HepG2 (cell line): ENCODE measurements around the gene SKI. TPM values are rescaled to one million over a fixed set of nuclear protein-coding genes. Genes with fewer than 3 reads are reported as not detected.

ENCODE experiments used
- BRF2 ChIP-seq: sonication (generic); formaldehyde crosslinking; IDR thresholded peaks from 2 replicates; pipeline ENCODE4 v1.8.1; 2022; ENCODE audit warnings: mild to moderate bottlenecking, missing genetic modification reagents
- CTCF ChIP-seq: sonication (generic); formaldehyde crosslinking; IDR thresholded peaks from 2 replicates; pipeline ENCODE4 v1.5.0; 2020; ENCODE audit warnings: mild to moderate bottlenecking, missing genetic modification reagents, moderate library complexity
- EZH2 ChIP-seq: conservative IDR thresholded peaks from 2 replicates; pipeline ENCODE4 v1.6.1; 2012; ENCODE audit warnings: mild to moderate bottlenecking, low read depth, low read length, moderate library complexity
- MNT ChIP-seq: fragments of 450-650 bp; IDR thresholded peaks from 2 replicates; pipeline ENCODE4 v1.6.1; 2016
- MTA1 ChIP-seq: sonication (generic); formaldehyde crosslinking; IDR thresholded peaks from 2 replicates; pipeline ENCODE4 v1.4.0; 2020; ENCODE audit warnings: missing genetic modification reagents, mild to moderate bottlenecking, borderline replicate concordance
- MTF2 ChIP-seq: sonication (generic); formaldehyde crosslinking; IDR thresholded peaks from 2 replicates; pipeline ENCODE4 v1.5.0; 2020; ENCODE audit warnings: missing genetic modification reagents, borderline replicate concordance
- RBAK ChIP-seq: sonication (generic); formaldehyde crosslinking; IDR thresholded peaks from 2 replicates; pipeline ENCODE4 v1.5.1; 2020; ENCODE audit warnings: mild to moderate bottlenecking, missing genetic modification reagents
- SMAD1 ChIP-seq: sonication (generic); formaldehyde crosslinking; IDR thresholded peaks from 2 replicates; pipeline ENCODE4 v1.4.0; 2020; ENCODE audit warnings: missing genetic modification reagents, low read depth, mild to moderate bottlenecking, borderline replicate concordance
- ZBTB38 ChIP-seq: sonication (generic); formaldehyde crosslinking; IDR thresholded peaks from 2 replicates; pipeline ENCODE4 v1.5.1; 2020; ENCODE audit warnings: mild to moderate bottlenecking, missing genetic modification reagents
- ZKSCAN8 ChIP-seq: IDR thresholded peaks from 2 replicates; pipeline ENCODE4 v1.6.1; 2016; ENCODE audit warnings: borderline replicate concordance, missing genetic modification reagents, missing compliant biosample characterization
- ZNF124 ChIP-seq: sonication (generic); formaldehyde crosslinking; IDR thresholded peaks from 2 replicates; pipeline ENCODE4 v1.4.0; 2020; ENCODE audit warnings: missing genetic modification reagents
- ZNF30 ChIP-seq: sonication (generic); formaldehyde crosslinking; IDR thresholded peaks from 2 replicates; pipeline ENCODE4 v1.5.0; 2020; ENCODE audit warnings: mild to moderate bottlenecking, missing genetic modification reagents
- ZNF576 ChIP-seq: sonication (generic); formaldehyde crosslinking; IDR thresholded peaks from 2 replicates; pipeline ENCODE4 v1.4.0; 2020; ENCODE audit warnings: mild to moderate bottlenecking, missing genetic modification reagents
- ZNF691 ChIP-seq: sonication (generic); formaldehyde crosslinking; IDR thresholded peaks from 2 replicates; pipeline ENCODE4 v1.4.0; 2020; ENCODE audit warnings: missing genetic modification reagents, low read depth, mild to moderate bottlenecking, borderline replicate concordance
- ZNF761 ChIP-seq: sonication (generic); formaldehyde crosslinking; conservative IDR thresholded peaks from 2 replicates; pipeline ENCODE4 v1.4.0; 2020; ENCODE audit warnings: mild to moderate bottlenecking, missing genetic modification reagents
- polyA plus RNA-seq, 8 experiments: library from polyadenylated mRNA; depleted of rRNA in 3 of 8; stranded (reverse) in 7 of 8; unstranded in 1 of 8; fragments of >200 nt; fragmentation: Illumina TruSeq in 4 of 8; extraction: Trizol in 4 of 8; gene quantifications; 2 replicates each; pipeline versions ENCODE4 v1.2.1 to v1.2.3, GENCODE V29; 2011 to 2016; ENCODE audit warnings: low read depth in 4 of 8, missing spikeins in 1 of 8, mixed read lengths in 1 of 8; ENCODE audit not compliant: insufficient read depth in 1 of 8
- total RNA-seq, 5 experiments: library from RNA; depleted of rRNA; stranded (reverse); fragments of >200 nt; fragmentation: Illumina TruSeq; extraction: Trizol; gene quantifications; 2 replicates each; pipeline ENCODE4 v1.2.3, GENCODE V29; 2016; ENCODE audit warnings: low read depth in 1 of 5
- TF ChIP-seq, protein P1 (sequence below): sonication (generic); formaldehyde crosslinking; IDR thresholded peaks from 2 replicates; pipeline ENCODE4 v1.4.0; 2020; ENCODE audit warnings: mild to moderate bottlenecking, missing genetic modification reagents
- TF ChIP-seq, protein P2 (sequence below): sonication (generic); formaldehyde crosslinking; IDR thresholded peaks from 2 replicates; pipeline ENCODE4 v1.8.0; 2022; ENCODE audit warnings: missing genetic modification reagents, low read depth, mild to moderate bottlenecking, borderline replicate concordance
- TF ChIP-seq, protein P3 (sequence below): sonication (generic); formaldehyde crosslinking; IDR thresholded peaks from 2 replicates; pipeline ENCODE4 v1.4.0; 2020; ENCODE audit warnings: missing genetic modification reagents

The SKI gene
- total and polyA plus RNA-seq, 2 of the 13 experiments (the other 11 are each of a cell fraction or from before 2014, with no cell fraction given): 4.7 to 6.9 TPM

GRCh38 chr1:2315674-2316450 is 87.7 kb downstream of the SKI start (continued):
- TF ChIP-seq SMAD1 (CRISPR knock-in tag) (0 out of 2 replicates have a peak, but pooled peaks have one; percentile 24), CTCF (CRISPR knock-in tag) (peak; percentile 24), RBAK (CRISPR knock-in tag) (no peak), EZH2 (no peak), MTA1 (CRISPR knock-in tag) (0 out of 2 replicates have a peak, but pooled peaks have one; percentile 22), ZNF576 (CRISPR knock-in tag) (no peak), BRF2 (CRISPR knock-in tag) (no peak), ZNF124 (CRISPR knock-in tag) (no peak), MTF2 (CRISPR knock-in tag) (no peak), ZBTB38 (CRISPR knock-in tag) (0 out of 2 replicates have a peak, but pooled peaks have one; percentile 1), ZNF761 (CRISPR knock-in tag) (no peak), ZNF30 (no peak), ZKSCAN8 (no peak), MNT (no peak), ZNF691 (CRISPR knock-in tag) (no peak)
- TF ChIP-seq, protein P1, sequence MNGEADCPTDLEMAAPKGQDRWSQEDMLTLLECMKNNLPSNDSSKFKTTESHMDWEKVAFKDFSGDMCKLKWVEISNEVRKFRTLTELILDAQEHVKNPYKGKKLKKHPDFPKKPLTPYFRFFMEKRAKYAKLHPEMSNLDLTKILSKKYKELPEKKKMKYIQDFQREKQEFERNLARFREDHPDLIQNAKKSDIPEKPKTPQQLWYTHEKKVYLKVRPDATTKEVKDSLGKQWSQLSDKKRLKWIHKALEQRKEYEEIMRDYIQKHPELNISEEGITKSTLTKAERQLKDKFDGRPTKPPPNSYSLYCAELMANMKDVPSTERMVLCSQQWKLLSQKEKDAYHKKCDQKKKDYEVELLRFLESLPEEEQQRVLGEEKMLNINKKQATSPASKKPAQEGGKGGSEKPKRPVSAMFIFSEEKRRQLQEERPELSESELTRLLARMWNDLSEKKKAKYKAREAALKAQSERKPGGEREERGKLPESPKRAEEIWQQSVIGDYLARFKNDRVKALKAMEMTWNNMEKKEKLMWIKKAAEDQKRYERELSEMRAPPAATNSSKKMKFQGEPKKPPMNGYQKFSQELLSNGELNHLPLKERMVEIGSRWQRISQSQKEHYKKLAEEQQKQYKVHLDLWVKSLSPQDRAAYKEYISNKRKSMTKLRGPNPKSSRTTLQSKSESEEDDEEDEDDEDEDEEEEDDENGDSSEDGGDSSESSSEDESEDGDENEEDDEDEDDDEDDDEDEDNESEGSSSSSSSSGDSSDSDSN (CRISPR knock-in tag): peak; percentile 9; the same call in 1 of the 2 replicates
- TF ChIP-seq, protein P2, sequence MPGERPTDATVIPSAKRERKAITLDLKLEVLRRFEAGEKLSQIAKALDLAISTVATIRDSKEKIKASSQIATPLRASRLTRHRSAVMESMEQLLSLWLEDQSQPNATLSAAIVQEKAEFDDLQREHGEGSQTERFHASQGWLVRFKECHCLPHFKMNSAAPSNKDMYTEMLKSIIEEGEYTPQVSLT (CRISPR knock-in tag): no peak
- TF ChIP-seq, protein P3, sequence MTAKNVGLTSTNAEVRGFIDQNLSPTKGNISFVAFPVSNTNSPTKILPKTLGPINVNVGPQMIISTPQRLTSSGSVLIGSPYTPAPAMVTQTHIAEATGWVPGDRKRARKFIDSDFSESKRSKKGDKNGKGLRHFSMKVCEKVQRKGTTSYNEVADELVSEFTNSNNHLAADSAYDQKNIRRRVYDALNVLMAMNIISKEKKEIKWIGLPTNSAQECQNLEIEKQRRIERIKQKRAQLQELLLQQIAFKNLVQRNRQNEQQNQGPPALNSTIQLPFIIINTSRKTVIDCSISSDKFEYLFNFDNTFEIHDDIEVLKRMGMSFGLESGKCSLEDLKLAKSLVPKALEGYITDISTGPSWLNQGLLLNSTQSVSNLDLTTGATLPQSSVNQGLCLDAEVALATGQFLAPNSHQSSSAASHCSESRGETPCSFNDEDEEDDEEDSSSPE (CRISPR knock-in tag): no peak
